ENCODE data around the gene SMYD3. TPM values are rescaled to one million over a fixed set of nuclear protein-coding genes. Genes with fewer than 3 reads are reported as not detected.

SMYD3 gene
- total RNA-seq, 4 donors from 2014 or later = 33.7 to 105 (median 51.4) TPM

DNA sequence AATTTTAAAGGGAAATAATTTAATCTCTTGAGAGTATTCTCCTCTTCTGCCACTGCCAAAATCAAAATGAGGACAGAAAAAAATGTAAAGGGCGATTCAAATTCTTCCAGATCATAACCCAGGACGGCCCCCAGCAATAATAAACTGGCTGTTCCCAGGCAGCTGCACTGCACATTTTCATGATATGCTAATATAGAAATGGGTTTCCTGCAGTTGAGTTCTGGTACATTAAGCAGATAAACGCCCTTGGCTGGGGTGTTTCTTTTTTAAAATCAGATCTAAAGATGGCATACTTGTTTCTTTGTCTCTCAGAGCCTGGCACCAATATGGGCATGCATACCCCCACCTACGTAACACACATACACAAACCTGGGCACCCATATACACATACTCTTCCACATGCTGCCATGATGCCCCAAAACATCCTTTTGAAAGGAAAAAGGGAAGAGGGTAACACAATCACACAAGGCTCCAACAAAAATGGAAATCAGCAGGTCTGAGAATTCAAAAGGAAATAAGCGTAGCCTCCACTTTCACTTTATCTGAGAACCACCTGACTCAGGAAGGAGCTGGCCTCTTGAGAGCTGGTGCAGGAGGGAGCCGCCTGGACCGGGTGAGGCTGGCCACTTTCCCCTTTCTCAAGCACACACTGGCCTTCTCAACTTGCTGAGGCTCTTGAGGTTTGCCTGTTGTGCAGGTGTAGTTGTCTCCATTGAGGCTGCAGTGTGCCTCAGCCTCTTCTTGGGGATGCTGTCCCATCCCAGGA, 698.9 kb downstream of the SMYD3 start:
- no peaks in the 10 kb centered on the region for H3K27me3 ChIP-seq
- H3K27ac ChIP-seq = no peak overlapping the region
- H3K4me1 ChIP-seq = no peaks in the 10 kb centered on the region
- TF ChIP-seq POLR2A (IDR thresholded peaks at IDR 0.05) (no peak), CTCF (IDR thresholded peaks at IDR 0.05) (no peak)
- H3K4me3 ChIP-seq (replicated peaks in 1 of 3) = no peak overlapping the region
- 52% methylated on average over 7 of the region's 7 CpGs for WGBS, 2 donors
- DNase-seq = peak; percentile 70 to 71
- no peaks in the 10 kb centered on the region for H3K36me3 ChIP-seq
- no peaks in the 10 kb centered on the region for H3K9me3 ChIP-seq
- intact Hi-C loops (cut with DNase I) = no loop called here

GRCh38 chr1:245807306-245807705, 699.8 kb downstream of the SMYD3 start:
- H3K4me1 ChIP-seq = no peaks in the 10 kb centered on the region
- WGBS, 2 donors = 48 to 61% methylated on average over 10 of the region's 10 CpGs
- intact Hi-C loops (cut with DNase I) = no loop called here
- H3K9me3 ChIP-seq = no peaks in the 10 kb centered on the region
- no peak overlapping the region for H3K4me3 ChIP-seq (replicated peaks in 1 of 3)
- H3K27me3 ChIP-seq = no peaks in the 10 kb centered on the region
- H3K27ac ChIP-seq = no peak overlapping the region
- H3K36me3 ChIP-seq = no peaks in the 10 kb centered on the region
- DNase-seq = peak; percentile 11 to 21
- no peak for TF ChIP-seq POLR2A (IDR thresholded peaks at IDR 0.05)
- TF ChIP-seq CTCF (IDR thresholded peaks at IDR 0.05) = no peak

DNA sequence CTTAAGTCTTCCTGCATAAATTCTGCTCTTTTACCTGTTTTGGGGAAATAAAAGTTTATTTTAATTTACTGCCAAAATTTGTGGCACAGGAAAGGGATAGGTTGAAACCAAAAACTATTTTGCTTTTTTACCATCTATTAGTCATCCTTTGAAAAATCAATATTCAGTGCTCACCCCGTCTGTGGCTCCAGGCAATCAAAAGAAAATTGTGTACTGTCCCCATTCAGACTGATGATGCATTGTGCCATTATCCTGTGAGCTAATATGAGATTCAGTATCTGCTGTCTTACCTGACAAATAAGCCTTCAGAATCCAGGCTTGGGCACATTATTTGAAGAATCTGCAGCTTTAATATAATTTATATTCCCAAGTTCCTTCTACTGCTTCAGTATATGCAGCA, 701.5 kb downstream of the SMYD3 start:
- 0 to 57% methylated on average over 1 of the region's 1 CpG for WGBS, 2 donors
- TF ChIP-seq CTCF (IDR thresholded peaks at IDR 0.05) (no peak), POLR2A (IDR thresholded peaks at IDR 0.05) (no peak)
- H3K27me3 ChIP-seq = no peaks in the 10 kb centered on the region
- intact Hi-C loops (cut with DNase I) = no loop called here
- no peak overlapping the region for H3K4me3 ChIP-seq (replicated peaks in 1 of 3)
- no peaks in the 10 kb centered on the region for H3K36me3 ChIP-seq
- no peak overlapping the region for H3K27ac ChIP-seq
- no peak for DNase-seq
- H3K9me3 ChIP-seq = no peaks in the 10 kb centered on the region
- H3K4me1 ChIP-seq = no peaks in the 10 kb centered on the region

DNA sequence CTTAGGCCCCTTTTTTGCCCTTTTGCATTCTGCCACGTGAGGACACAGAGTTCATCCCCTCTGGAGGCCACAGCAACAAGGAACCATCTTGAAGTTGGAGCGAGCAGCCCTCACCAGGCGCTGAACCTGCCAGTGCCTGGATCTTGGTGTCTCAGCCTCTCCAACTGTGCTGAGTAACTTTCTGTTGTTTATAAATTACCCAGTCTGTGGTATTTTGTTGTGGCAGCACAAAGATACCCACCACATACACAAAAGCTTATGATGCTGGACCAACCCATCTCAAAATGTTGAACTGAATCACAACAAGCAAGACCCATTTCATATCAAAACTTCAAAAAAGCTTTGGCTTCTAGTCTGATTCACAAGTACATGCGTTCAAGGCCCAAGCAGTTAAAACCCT, 702.4 kb downstream of the SMYD3 start:
- H3K4me3 ChIP-seq (replicated peaks in 1 of 3) = no peak overlapping the region
- intact Hi-C loops (cut with DNase I) = no loop called here
- no peaks in the 10 kb centered on the region for H3K4me1 ChIP-seq
- TF ChIP-seq POLR2A (IDR thresholded peaks at IDR 0.05) = no peak
- TF ChIP-seq CTCF (IDR thresholded peaks at IDR 0.05) = no peak
- no peak overlapping the region for H3K27ac ChIP-seq
- H3K36me3 ChIP-seq = no peaks in the 10 kb centered on the region
- no peaks in the 10 kb centered on the region for H3K9me3 ChIP-seq
- DNase-seq = no peak
- WGBS, 2 donors = 90 to 92% methylated on average over 4 of the region's 4 CpGs
- H3K27me3 ChIP-seq = no peaks in the 10 kb centered on the region

- H3K27ac ChIP-seq = no peak overlapping the region
- H3K36me3 ChIP-seq = no peaks in the 10 kb centered on the region
- 93 to 96% methylated on average over 5 of the region's 5 CpGs for WGBS, 2 donors
- no peak for DNase-seq
- TF ChIP-seq CTCF (IDR thresholded peaks at IDR 0.05) = no peak
- TF ChIP-seq POLR2A (IDR thresholded peaks at IDR 0.05) = no peak
- H3K4me1 ChIP-seq = no peaks in the 10 kb centered on the region
- no peaks in the 10 kb centered on the region for H3K27me3 ChIP-seq
- no peaks in the 10 kb centered on the region for H3K9me3 ChIP-seq
- no peak overlapping the region for H3K4me3 ChIP-seq (replicated peaks in 1 of 3)
- intact Hi-C loops (cut with DNase I) = no loop called here
Measured at GRCh38 chr1:245803666-245804037, 703.4 kb downstream of the SMYD3 start.
